ENCODE data around the gene TUBGCP6.
"Not testable (repeated sequence)": the region's sequence is repeated elsewhere in the genome, so short reads cannot be mapped to it uniquely, and the experiment has no call there.

The TUBGCP6 gene

DNA sequence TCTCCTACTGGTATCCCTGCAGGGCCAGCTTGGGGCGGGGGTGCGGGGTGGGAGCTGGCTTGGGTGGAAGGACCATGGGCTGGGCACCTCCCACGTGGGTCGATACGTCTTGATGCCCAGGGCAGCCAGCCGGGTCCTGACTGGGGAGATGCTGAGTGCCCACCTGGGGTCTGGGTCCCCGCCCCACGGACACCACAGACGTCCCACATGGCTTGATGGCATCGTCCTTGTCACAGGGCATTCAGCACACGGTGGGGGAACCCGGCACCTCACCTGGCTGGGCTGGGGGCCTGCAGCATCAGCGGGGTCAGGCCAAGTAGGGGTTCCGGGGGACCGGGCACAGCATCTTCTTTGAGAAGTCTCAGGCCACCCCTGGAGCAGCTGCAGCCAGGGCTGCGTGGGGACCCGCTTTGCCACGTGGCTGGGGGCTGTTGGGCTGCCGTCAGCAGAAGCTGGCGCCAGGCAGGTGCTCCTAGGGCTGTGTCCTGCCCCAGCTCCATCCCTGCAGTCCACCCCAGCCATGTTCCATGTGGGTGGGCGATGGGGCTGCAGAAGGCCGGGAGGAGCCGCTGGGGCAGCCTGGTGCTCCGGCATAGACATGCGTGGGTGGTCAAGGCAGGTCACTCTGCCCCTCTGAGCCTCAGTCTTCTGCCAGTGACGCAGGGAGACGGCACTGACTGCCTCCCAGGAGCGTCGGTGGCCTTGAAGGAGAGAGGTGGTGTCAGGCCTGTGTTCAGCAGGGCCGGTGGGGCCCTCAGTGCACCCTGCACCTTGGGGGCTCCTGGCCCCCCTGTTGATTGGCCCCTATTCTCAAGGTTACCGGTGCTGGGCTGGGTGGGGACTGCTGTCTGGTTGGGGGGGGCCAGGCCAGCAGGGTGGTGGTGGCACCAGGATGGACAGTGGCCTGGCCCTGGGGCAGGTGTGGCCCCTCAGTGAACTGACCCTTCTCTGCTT is 35.6 kb downstream of the TUBGCP6 start:
- Histone ChIP-seq H3K9ac (ENCODE audit: insufficient read length) (no peak overlapping the region), H3K9me3 (ENCODE audit: low read depth, low read length) (no peaks in the 10 kb centered on the region), H3K27ac (no peak overlapping the region), H3K36me3 (ENCODE audit: insufficient read depth, low read length) (peaks cover 50% of the 10 kb centered on the region), H3K4me3 (no peak overlapping the region)
- TF ChIP-seq FOXP2 (optimal IDR thresholded peaks at IDR 0.05; ENCODE audit: control extremely low read depth, extremely low read length, insufficient read depth) (no peak), EZH2 (IDR thresholded peaks at IDR 0.05) (no peak), POLR2AphosphoS5 (IDR thresholded peaks at IDR 0.05; ENCODE audit: borderline replicate concordance, low read depth, low read length) (no peak)
- DNase-seq (ENCODE audit: low read depth, low spot score): no peak

GRCh38 chr22:50208430-50208938 is 36.3 kb downstream of the TUBGCP6 start:
- Histone ChIP-seq H3K9ac (ENCODE audit: insufficient read length) (no peak overlapping the region), H3K27ac (no peak overlapping the region), H3K9me3 (ENCODE audit: low read depth, low read length) (peaks cover 1% of the 10 kb centered on the region; the same call in 1 of the 2 replicates), H3K4me3 (no peak overlapping the region), H3K36me3 (ENCODE audit: insufficient read depth, low read length) (peaks cover 52% of the 10 kb centered on the region)
- TF ChIP-seq POLR2AphosphoS5 (IDR thresholded peaks at IDR 0.05; ENCODE audit: borderline replicate concordance, low read depth, low read length) (no peak), EZH2 (IDR thresholded peaks at IDR 0.05) (no peak)
- no peak for DNase-seq (ENCODE audit: low read depth, low spot score)

GRCh38 chr22:50207383-50208140 is 37.3 kb downstream of the TUBGCP6 start:
- peaks cover 53% of the 10 kb centered on the region for H3K36me3 ChIP-seq (ENCODE audit: insufficient read depth, low read length)
- H3K4me3 ChIP-seq: no peak overlapping the region
- H3K27ac ChIP-seq: no peak overlapping the region
- DNase-seq (ENCODE audit: low read depth, low spot score): no peak
- peaks cover 6% of the 10 kb centered on the region; the same call in 1 of the 2 replicates for H3K9me3 ChIP-seq (ENCODE audit: low read depth, low read length)
- no peak overlapping the region for H3K9ac ChIP-seq (ENCODE audit: insufficient read length)
- TF ChIP-seq POLR2AphosphoS5 (IDR thresholded peaks at IDR 0.05; ENCODE audit: borderline replicate concordance, low read depth, low read length) (no peak), FOXP2 (optimal IDR thresholded peaks at IDR 0.05; ENCODE audit: control extremely low read depth, extremely low read length, insufficient read depth) (no peak), EZH2 (IDR thresholded peaks at IDR 0.05) (no peak)

DNA sequence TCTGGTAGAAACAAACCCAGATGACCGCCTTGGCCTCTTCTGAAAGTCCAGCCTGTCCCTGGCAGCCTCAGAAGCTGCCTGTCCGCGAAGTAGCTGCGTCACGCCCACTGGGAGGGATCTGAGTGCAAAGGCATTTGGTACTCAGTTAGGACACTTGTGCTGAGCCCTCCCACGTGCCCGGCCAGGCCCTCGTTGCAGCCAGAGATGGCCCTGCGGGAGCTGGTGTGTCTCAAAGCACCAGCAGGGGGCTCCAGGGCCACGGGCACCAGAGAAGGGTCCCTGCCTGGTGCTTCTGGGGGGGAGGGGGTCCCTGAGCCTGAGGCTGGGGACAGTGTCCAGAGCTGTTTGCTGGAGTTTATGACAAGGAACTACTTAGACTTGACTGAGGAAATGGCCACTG is 38.2 kb downstream of the TUBGCP6 start:
- no peak for DNase-seq (ENCODE audit: low read depth, low spot score)
- peaks cover 6% of the 10 kb centered on the region; the same call in 1 of the 2 replicates for H3K9me3 ChIP-seq (ENCODE audit: low read depth, low read length)
- H3K4me3 ChIP-seq: no peak overlapping the region
- peaks cover 46% of the 10 kb centered on the region for H3K36me3 ChIP-seq (ENCODE audit: insufficient read depth, low read length)
- TF ChIP-seq EZH2 (IDR thresholded peaks at IDR 0.05): no peak
- no peak for TF ChIP-seq POLR2AphosphoS5 (IDR thresholded peaks at IDR 0.05; ENCODE audit: borderline replicate concordance, low read depth, low read length)
- TF ChIP-seq FOXP2 (optimal IDR thresholded peaks at IDR 0.05; ENCODE audit: control extremely low read depth, extremely low read length, insufficient read depth): no peak
- no peak overlapping the region for H3K9ac ChIP-seq (ENCODE audit: insufficient read length)
- no peak overlapping the region for H3K27ac ChIP-seq

DNA sequence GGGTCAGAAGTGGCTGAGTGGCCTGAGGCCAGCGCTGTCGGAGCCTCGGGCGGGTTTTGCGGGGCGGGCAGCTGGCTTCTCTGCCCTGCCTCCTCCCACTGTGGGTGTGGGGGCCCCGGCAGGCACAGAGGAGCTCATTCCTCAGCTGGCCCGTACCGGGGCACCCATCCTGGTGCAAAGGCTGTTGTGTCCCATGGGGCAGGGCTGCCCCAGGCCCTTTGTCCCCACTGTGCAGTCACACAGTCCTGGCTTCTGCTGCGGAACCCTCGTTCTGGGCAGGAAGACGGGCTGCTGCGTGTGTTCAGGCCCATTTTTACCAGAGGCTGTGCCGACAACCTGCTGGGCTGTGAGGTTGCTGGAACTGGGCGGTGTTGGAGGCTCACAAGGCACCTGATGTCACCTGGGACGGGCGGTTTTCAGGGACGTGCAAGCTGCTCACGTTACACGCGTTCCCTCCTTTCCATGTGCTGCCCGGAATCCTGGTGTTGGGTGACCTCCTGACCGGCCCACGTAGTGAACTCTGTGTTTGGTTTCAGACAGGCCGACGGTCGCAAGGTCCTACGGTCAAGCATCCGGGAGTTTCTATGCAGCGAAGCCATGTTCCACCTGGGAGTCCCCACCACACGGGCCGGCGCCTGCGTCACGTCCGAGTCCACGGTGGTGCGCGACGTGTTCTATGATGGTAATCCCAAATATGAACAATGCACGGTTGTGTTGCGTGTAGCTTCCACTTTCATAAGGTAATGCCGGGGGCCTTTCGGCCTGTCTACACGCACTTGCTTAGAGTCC is 38.8 kb downstream of the TUBGCP6 start:
- no peak overlapping the region for H3K9ac ChIP-seq (ENCODE audit: insufficient read length)
- TF ChIP-seq FOXP2 (optimal IDR thresholded peaks at IDR 0.05; ENCODE audit: control extremely low read depth, extremely low read length, insufficient read depth) (no peak), POLR2AphosphoS5 (IDR thresholded peaks at IDR 0.05; ENCODE audit: borderline replicate concordance, low read depth, low read length) (no peak), EZH2 (IDR thresholded peaks at IDR 0.05) (no peak)
- peaks cover 42% of the 10 kb centered on the region for H3K36me3 ChIP-seq (ENCODE audit: insufficient read depth, low read length)
- no peak overlapping the region for H3K4me3 ChIP-seq
- DNase-seq (ENCODE audit: low read depth, low spot score): no peak
- peaks cover 6% of the 10 kb centered on the region; the same call in 1 of the 2 replicates for H3K9me3 ChIP-seq (ENCODE audit: low read depth, low read length)
- H3K27ac ChIP-seq: no peak overlapping the region

DNA sequence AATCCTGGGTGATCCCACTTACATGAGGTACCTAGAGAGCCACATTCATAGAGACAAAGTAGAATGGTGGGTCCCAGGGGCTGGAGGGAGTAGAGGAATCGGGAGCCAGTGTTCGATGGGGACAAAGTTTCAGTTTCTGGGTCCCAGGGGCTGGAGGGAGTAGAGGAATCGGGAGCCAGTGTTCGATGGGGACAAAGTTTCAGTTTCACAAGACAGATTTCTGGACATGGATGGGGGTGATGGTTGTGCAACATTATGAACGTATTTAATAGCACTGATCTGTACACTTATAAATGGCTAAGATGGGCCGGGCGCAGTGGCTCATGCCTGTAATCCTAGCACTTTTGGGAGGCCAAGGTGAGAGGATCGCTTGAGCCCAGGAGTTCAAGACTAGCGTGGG is 39.8 kb downstream of the TUBGCP6 start:
- not testable (repeated sequence) for H3K9ac ChIP-seq (ENCODE audit: insufficient read length); H3K9me3 ChIP-seq (ENCODE audit: low read depth, low read length); DNase-seq (ENCODE audit: low read depth, low spot score); H3K4me3 ChIP-seq
- Histone ChIP-seq H3K27ac (peak overlapping the region; percentile 50; the same call in 1 of the 2 replicates), H3K36me3 (ENCODE audit: insufficient read depth, low read length) (peaks cover 32% of the 10 kb centered on the region)

- H3K27ac ChIP-seq: peak overlapping the region; percentile 50; the same call in 1 of the 2 replicates
- H3K4me3 ChIP-seq: no peak overlapping the region
- peaks cover 31% of the 10 kb centered on the region for H3K36me3 ChIP-seq (ENCODE audit: insufficient read depth, low read length)
- no peak overlapping the region for H3K9ac ChIP-seq (ENCODE audit: insufficient read length)
- H3K9me3 ChIP-seq (ENCODE audit: low read depth, low read length): peaks cover 6% of the 10 kb centered on the region; the same call in 1 of the 2 replicates
- DNase-seq (ENCODE audit: low read depth, low spot score): no peak
- TF ChIP-seq EZH2 (IDR thresholded peaks at IDR 0.05): no peak
- TF ChIP-seq FOXP2 (optimal IDR thresholded peaks at IDR 0.05; ENCODE audit: control extremely low read depth, extremely low read length, insufficient read depth): no peak
- TF ChIP-seq POLR2AphosphoS5 (IDR thresholded peaks at IDR 0.05; ENCODE audit: borderline replicate concordance, low read depth, low read length): no peak
Measured at GRCh38 chr22:50204571-50204970, 40.3 kb downstream of the TUBGCP6 start.
